NCI-H187 treated with DMSO at 0.1 percent for 48 hours (cell line): ENCODE results near the gene LDHAL6A.
"Not testable (repeated sequence)": the region's sequence is repeated elsewhere in the genome, so short reads cannot be mapped to it uniquely, and the experiment has no call there.

Source experiments
- DNase-seq: peaks from one replicate; lab custom pipeline; 2025; lab: John Stamatoyannopoulos, UW

LDHAL6A gene

DNA sequence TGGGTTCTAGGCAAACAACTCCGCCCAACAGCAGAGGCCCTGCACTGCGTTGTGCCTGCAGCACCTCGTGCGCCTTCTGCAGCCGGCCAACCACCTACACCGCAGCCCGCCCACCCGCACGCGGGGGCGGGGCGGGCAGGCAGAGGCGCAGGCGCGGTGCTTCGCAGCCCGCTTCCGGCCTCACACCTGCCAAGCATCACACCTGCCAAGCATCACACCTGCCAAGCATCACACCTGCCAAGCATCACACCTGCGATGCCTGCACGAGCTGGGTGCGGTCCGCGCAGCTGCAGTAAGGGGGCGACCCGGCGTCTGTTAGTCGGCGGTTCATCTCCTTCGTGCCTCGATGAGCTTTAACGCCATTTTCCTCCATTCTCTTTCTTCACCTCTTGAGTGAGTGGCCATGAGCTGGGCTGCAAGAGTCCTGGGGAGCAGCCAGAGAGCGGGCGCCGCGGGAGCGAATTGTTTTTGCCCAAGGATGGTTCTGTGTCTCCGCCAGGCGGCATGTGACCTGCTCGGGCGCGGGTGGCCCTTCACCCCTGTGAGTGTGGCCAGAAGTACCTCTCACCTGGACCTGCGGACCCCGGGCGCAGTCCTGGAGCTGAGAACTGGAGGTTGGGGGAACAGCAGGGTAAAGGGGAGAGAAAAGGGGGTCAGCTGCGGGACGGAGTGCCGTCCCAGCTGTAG is at the start of gene LDHAL6A:
TSS of gene LDHAL6A (plus strand) at position 171 of the 687 bp plus-strand sequence. CDS start 825 bp downstream, outside the sequence.
- DNase-seq = no peak

DNA sequence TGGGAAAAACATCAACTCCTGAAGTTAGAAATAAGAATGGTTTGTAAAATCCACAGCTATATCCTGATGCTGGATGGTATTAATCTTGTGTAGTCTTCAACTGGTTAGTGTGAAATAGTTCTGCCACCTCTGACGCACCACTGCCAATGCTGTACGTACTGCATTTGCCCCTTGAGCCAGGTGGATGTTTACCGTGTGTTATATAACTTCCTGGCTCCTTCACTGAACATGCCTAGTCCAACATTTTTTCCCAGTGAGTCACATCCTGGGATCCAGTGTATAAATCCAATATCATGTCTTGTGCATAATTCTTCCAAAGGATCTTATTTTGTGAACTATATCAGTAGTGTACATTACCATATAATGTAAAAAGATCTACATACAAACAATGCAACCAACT is 48.3 kb upstream of the LDHAL6A start:
- not testable (repeated sequence) for DNase-seq

DNA sequence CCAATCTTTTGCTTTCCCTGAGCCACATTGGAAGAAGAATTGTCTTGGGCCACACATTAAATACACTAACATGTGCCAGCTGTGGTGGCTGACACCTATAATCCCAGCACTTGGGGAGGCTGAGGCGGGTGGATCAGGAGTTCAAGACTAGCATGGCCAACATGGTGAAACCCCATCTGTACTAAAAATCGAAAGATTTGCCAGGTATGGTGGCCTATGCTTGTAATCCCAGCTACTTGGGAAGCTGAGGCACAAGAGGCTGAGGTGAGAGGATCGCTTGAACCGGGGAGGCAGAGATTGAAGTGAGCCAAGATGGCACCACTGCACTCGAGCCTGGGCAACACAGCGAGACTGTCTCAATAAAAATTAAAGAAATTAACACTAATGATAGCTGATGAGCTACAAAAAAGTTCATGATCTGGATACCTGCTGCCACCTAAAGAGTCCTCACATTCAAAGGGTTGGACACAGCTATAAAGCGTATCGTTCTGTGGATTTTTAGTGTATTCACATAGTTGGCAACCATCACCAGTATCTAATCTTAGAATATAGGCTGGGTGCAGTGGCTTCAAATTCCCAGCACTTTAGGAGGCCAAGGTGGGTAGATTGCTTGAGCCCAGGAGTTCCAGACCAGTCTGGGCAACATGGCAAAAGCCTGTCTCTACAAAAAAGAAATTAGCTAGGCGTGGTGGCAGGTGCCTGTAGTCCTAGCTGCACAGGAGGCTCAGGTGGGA is 46.9 kb upstream of the LDHAL6A start:
- no peak for DNase-seq

- DNase-seq = no peak
Measured at GRCh38 chr11:18416459-18416858, 39.2 kb upstream of the LDHAL6A start.

- no peak for DNase-seq
Measured at GRCh38 chr11:18419040-18419439, 36.6 kb upstream of the LDHAL6A start.

GRCh38 chr11:18420067-18420466 is 35.6 kb upstream of the LDHAL6A start:
- no peak for DNase-seq

GRCh38 chr11:18427240-18427639 is 28.4 kb upstream of the LDHAL6A start:
- no peak for DNase-seq

GRCh38 chr11:18429332-18429731 is 26.3 kb upstream of the LDHAL6A start:
- no peak for DNase-seq

DNA sequence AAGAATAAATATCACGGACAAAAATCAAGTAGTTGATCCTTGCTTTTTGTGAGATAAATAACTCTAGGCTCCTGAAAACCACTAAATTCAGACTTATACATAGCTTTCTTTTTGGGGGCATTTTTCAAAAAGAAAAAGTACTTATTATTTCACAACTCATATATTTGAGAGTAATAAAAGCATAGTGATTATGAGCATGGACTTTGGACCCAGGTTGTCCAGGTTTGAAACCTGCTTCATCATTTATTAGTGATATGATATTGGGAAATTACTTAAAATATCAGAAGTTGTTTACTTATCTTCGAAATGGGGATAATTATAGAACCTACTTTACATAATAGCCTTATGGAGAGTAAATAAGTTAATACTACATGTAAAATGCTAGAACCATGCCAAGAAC is 17.0 kb upstream of the LDHAL6A start:
- DNase-seq = no peak

DNA sequence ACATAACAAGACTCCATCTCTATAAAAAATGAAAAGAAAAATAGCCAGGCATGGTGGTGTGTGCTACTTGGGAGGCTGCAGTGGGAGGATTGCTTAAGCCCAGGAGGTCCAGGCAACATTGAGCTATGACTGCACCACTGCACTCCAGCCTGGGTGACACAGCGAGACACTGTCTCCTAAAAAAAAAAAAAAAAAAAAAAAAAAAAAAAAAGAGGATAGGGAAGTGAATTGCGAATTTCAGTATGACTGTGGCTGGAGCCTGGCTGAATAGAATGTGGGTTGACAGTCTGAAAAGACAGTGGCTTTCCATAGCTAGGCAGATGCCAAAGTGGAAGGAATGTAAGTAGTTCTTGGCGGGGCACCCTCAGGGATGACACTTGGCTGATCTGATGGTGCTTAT is 6.4 kb upstream of the LDHAL6A start:
- no peak for DNase-seq

DNA sequence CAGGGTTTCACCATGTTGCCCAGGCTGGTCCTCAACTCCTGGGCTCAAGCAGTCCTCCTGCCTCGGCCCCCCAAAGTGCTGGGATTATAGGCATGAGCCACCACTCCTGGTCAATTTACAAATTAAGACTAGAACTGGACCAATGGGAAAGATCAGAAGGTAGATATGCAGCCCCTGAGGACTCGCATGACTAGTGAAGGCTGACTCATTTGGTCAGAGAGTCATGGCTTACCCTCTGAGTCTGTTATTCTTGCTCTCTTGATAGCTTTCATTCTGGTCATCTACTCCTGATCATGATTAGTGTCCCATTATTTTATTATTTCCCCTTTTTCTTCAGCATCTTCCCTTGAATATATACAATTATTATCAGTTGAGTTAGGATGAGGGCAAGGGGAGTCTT is 2.7 kb upstream of the LDHAL6A start:
- DNase-seq = no peak

DNA sequence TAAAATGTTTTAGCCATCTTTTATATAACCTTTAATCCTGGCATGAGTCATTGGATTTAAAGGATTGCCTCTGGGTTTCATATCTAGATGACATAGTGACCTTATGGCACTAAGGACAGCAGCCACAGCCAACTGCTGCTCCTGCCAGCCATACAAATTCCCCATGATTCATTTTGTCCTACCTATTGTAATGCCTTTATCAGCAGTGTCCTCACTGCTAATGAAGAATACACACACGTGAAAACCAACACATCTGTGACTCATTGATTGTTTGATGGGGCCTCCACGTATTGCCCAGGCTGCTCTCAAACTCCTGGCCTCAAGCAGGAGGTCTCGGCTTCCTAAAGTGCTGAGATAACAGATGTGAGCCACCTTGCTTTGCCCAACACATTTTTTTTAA is 1.8 kb downstream of the LDHAL6A start:
- DNase-seq = no peak

GRCh38 chr11:18459634-18460033 is 4.0 kb downstream of the LDHAL6A start:
- no peak for DNase-seq

GRCh38 chr11:18461909-18462308 is 6.3 kb downstream of the LDHAL6A start:
- no peak for DNase-seq

DNA sequence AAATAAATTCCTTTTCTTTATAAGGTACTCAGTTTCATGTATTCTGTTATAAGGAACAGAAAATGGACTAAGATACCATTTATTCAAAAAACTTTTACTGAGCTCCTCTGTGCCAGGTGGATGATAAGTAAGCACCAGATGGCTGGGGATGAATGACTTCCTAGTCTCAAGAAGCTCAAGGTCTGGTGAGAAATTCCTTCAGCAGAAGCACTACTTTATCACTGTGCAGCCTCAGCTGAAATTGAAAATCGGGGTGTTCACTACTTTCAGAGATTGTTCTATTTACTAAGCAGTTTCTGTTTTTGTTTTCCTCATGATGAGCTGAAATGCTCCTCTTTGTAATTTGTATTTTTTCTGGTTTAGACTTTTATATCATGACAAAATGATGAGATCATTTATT is 7.8 kb downstream of the LDHAL6A start:
- DNase-seq = no peak

- no peak for DNase-seq
Measured at GRCh38 chr11:18466402-18466801, 10.7 kb downstream of the LDHAL6A start.

- no peak for DNase-seq
Measured at GRCh38 chr11:18468059-18468458, 12.4 kb downstream of the LDHAL6A start.

DNA sequence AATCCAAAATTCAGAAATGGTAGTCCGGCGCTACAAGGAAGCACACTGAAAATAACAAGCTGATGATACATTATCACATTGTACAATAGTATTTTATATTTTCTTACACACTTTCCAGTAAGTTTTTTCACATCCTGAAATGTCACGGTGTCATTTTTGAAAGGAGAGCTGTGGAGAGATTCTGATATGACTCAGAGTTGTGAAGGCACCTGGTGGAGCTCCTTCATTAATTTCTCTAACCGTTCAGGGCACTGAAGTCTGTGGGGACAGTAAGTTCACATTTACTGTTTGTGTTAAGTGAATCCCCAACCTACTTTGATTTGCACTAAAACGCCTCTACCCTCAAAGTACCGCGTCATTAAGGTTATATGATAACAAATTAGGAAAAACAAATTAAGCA is 13.3 kb downstream of the LDHAL6A start:
- DNase-seq = no peak

- no peak for DNase-seq
Measured at GRCh38 chr11:18471995-18472394, 16.3 kb downstream of the LDHAL6A start.

DNA sequence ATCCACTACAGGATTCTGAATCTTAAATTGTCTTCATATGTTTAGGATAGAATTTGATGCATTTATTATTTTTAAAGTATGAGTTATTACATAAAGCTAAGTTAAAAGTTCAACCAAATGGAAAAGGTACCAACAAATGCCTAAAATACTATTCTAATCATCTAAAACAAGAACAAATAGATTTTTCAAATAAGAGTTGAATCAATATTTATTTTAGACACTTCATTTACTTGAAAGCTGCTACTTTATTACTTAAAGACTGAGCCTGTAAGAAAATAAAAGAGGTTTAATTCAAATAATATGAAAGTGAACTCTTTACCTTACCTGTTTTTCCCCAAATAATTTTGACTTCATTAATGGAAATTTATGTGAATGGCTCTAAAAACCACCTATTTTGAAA is 16.9 kb downstream of the LDHAL6A start:
- no peak for DNase-seq

GRCh38 chr11:18479063-18479462 is 23.4 kb downstream of the LDHAL6A start:
- DNase-seq = no peak

- DNase-seq = no peak
Measured at GRCh38 chr11:18485913-18486528, 30.4 kb downstream of the LDHAL6A start.

GRCh38 chr11:18490319-18490718 is 34.7 kb downstream of the LDHAL6A start:
- no peak for DNase-seq
